ENCODE data around the gene ATP7B. TPM values are rescaled to one million over a fixed set of nuclear protein-coding genes. Genes with fewer than 3 reads are reported as not detected.

Gene ATP7B
- total and polyA plus RNA-seq, 12 donors: 0.80 to 5.6 (median 2.9) TPM

DNA sequence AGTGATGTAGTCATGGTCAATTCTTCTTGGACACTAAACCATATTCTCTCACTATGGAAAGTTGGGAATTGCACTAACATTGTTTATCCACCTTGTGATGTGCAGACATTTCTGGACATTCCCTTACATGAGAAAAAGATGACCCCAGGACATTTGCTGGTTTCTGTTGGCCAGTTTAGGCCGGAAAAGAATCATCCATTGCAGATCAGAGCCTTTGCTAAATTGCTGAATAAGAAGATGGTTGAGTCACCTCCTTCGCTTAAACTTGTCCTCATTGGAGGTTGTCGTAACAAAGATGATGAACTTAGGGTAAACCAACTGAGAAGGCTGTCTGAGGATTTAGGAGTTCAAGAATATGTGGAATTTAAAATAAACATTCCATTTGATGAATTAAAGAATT, 13.2 kb upstream of the ATP7B start, which contains the start of gene UTP14C:
TSS of gene UTP14C (plus strand) at position 211 of the 400 bp plus-strand sequence. CDS start 4,114 bp downstream, outside the sequence.
- no peak for DNase-seq
- Histone ChIP-seq H3K36me3 (replicated peaks in 1 of 2) (peaks cover 0 to 4% of the 10 kb centered on the region in 2 donors), H3K4me3 (no peak within 1 kb of the TSS), H3K4me1 (replicated peaks in 1 of 2) (no peaks in the 10 kb centered on the region), H3K27me3 (no peaks in the 10 kb centered on the region), H3K27ac (no peak within 1 kb of the TSS), H3K9me3 (replicated peaks in 1 of 3) (no peaks in the 10 kb centered on the region)
- WGBS, 4 donors: 94 to 99% (median 97%) methylated on average over 3 of the region's 3 CpGs
- no peak for TF ChIP-seq POLR2A (IDR thresholded peaks at IDR 0.05)
- TF ChIP-seq, protein P1, sequence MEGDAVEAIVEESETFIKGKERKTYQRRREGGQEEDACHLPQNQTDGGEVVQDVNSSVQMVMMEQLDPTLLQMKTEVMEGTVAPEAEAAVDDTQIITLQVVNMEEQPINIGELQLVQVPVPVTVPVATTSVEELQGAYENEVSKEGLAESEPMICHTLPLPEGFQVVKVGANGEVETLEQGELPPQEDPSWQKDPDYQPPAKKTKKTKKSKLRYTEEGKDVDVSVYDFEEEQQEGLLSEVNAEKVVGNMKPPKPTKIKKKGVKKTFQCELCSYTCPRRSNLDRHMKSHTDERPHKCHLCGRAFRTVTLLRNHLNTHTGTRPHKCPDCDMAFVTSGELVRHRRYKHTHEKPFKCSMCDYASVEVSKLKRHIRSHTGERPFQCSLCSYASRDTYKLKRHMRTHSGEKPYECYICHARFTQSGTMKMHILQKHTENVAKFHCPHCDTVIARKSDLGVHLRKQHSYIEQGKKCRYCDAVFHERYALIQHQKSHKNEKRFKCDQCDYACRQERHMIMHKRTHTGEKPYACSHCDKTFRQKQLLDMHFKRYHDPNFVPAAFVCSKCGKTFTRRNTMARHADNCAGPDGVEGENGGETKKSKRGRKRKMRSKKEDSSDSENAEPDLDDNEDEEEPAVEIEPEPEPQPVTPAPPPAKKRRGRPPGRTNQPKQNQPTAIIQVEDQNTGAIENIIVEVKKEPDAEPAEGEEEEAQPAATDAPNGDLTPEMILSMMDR (IDR thresholded peaks at IDR 0.05): no peak
- intact Hi-C loops (cut with DNase I): no loop called here

DNA sequence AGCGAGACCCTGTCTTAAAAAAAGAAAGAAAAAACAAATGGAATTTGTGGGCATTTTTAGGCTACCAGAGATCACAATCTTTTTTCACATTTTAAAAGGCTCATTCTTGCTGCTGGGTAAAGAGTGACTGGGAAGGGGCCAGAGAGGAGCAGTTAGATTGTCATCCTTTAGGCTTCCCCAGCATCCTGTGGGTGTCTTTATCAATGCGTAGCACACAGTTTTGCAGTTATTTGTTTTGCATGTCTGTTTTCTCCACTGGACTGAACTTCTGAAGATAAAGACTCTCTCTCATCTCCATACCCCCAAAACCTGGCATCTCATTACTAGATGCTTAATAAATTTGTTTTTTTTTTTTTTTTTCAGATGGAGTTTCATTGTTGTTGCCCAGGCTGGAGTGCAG, 11.1 kb upstream of the ATP7B start:
- intact Hi-C loops (cut with DNase I): no loop called here
- Histone ChIP-seq H3K9me3 (replicated peaks in 1 of 3) (no peaks in the 10 kb centered on the region), H3K36me3 (replicated peaks in 1 of 2) (peaks cover 0 to 6% of the 10 kb centered on the region in 2 donors), H3K4me3 (no peak overlapping the region), H3K27me3 (no peaks in the 10 kb centered on the region), H3K27ac (no peak overlapping the region), H3K4me1 (replicated peaks in 1 of 2) (no peaks in the 10 kb centered on the region)
- DNase-seq: no peak
- WGBS, 4 donors: 96 to 100% (median 97%) methylated on average over 2 of the region's 2 CpGs
- TF ChIP-seq, protein P1 (IDR thresholded peaks at IDR 0.05): no peak
- TF ChIP-seq POLR2A (IDR thresholded peaks at IDR 0.05): no peak

DNA sequence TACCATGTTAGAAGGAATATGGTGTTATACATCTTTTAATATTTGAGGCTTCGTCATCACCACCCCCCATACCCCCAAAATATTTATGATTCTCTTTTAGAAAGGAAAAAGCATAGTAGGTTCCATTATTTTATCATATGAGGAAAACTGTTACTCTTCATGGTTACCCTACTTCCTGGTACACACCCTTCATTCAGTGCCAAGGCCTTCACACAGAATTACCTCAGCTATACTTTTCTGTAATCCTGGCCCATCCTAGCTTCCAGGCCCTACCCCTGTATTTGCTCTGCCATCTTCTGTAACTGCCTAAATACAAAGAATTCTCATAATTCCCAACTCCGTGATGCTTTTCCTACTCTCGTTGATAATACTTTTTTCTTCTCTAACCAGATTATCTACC, 8.9 kb upstream of the ATP7B start:
- intact Hi-C loops (cut with DNase I): no loop called here
- TF ChIP-seq, protein P1 (IDR thresholded peaks at IDR 0.05): no peak
- no peak for TF ChIP-seq POLR2A (IDR thresholded peaks at IDR 0.05)
- Histone ChIP-seq H3K4me3 (no peak overlapping the region), H3K4me1 (replicated peaks in 1 of 2) (no peaks in the 10 kb centered on the region), H3K36me3 (replicated peaks in 1 of 2) (peaks cover 0 to 6% of the 10 kb centered on the region in 2 donors), H3K9me3 (replicated peaks in 1 of 3) (no peaks in the 10 kb centered on the region), H3K27ac (no peak overlapping the region), H3K27me3 (no peaks in the 10 kb centered on the region)
- DNase-seq: no peak
- 94 to 100% (median 95%) methylated on average over 3 of the region's 3 CpGs for WGBS, 4 donors

DNA sequence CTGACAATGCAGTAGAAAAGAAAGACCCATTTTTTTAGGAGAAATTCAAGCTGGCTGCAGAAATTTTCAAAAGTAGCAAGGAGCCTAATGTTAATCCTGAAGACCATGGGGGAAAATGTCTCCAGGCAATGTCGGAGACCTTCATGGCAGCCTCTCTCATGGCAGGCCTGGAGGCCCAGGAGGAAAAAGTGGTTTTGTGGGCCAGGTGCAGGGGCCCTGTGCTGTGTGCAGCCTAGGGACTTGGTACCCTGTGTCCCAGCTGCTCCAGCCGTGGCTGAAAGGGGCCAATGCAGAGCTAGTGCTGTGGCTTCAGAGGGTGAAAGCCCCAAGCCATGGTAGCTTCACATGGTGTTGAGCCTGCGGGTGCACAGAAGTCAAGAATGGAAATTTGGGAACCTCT, 5.0 kb upstream of the ATP7B start:
- H3K27me3 ChIP-seq: no peaks in the 10 kb centered on the region
- no peak overlapping the region for H3K4me3 ChIP-seq
- peaks cover 0 to 6% of the 10 kb centered on the region in 2 donors for H3K36me3 ChIP-seq (replicated peaks in 1 of 2)
- no peak for DNase-seq
- WGBS, 4 donors: 92 to 100% (median 98%) methylated on average over 2 to 3 of the region's 3 CpGs
- intact Hi-C loops (cut with DNase I): no loop called here
- peaks cover 10 to 17% of the 10 kb centered on the region in 2 donors for H3K4me1 ChIP-seq (replicated peaks in 1 of 2)
- H3K27ac ChIP-seq: no peak overlapping the region
- H3K9me3 ChIP-seq (replicated peaks in 1 of 3): no peaks in the 10 kb centered on the region
- TF ChIP-seq, protein P1 (IDR thresholded peaks at IDR 0.05): no peak
- TF ChIP-seq POLR2A (IDR thresholded peaks at IDR 0.05): no peak
